Spleen (tissue), 7 donors: Measurements from ENCODE around the gene CHM.

Experiments used
- POLR2A ChIP-seq, 3 donors: fragments of 450-650 bp; IDR thresholded peaks; one replicate each; pipeline ENCODE4 v1.5.1; 2017; ENCODE audit warnings: antibody characterized with exemption in 3 of 3, mild to moderate bottlenecking in 1 of 3
- POLR2AphosphoS5 ChIP-seq, 3 donors: sonication (generic); formaldehyde crosslinking; IDR thresholded peaks; one replicate each; pipeline ENCODE4 v1.5.1; 2017; ENCODE audit warnings: antibody characterized with exemption in 3 of 3
- TF ChIP-seq, protein P1 (sequence below), 11 experiments: fragments of 200-600 bp in 7 of 11; fragments of 450-650 bp in 4 of 11; sonication (generic) in 4 of 11; IDR thresholded peaks in 8 of 11; conservative IDR thresholded peaks in 3 of 11; 1 replicate in 7 of 11; 2 replicates in 4 of 11; pipeline versions ENCODE4 v1.4.0 to v1.8.0; 2016 to 2021; ENCODE audit warnings: antibody characterized with exemption in 11 of 11, inconsistent platforms in 4 of 11, mild to moderate bottlenecking in 1 of 11
- donor health status: DM: no; HTN: no; CAD: no; lungs with moderate emphysema.
- donor health status: DM: no; HTN: no; CAD: no.
- donor health status: DM: no; HTN: no; CAD: no.

DNA sequence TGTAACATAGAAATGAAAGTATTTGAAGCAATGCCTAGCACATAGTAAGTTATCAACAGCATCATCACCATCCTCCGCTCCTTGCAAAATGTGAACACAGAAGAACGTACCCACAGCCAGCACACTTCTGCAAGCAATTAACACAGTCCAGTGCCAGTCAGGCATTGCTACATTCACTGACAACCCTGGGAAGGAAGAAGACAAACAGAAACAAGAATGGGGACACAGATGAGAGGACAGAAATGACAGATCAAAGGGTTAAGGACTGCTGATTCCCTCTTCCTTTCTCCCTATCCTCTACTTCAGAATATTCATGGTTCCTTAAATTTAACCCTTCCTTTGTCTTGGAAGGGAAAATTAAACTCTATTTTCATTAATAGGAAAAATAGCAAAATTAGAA lies 53.1 kb downstream of the CHM start:
- TF ChIP-seq, protein P1, sequence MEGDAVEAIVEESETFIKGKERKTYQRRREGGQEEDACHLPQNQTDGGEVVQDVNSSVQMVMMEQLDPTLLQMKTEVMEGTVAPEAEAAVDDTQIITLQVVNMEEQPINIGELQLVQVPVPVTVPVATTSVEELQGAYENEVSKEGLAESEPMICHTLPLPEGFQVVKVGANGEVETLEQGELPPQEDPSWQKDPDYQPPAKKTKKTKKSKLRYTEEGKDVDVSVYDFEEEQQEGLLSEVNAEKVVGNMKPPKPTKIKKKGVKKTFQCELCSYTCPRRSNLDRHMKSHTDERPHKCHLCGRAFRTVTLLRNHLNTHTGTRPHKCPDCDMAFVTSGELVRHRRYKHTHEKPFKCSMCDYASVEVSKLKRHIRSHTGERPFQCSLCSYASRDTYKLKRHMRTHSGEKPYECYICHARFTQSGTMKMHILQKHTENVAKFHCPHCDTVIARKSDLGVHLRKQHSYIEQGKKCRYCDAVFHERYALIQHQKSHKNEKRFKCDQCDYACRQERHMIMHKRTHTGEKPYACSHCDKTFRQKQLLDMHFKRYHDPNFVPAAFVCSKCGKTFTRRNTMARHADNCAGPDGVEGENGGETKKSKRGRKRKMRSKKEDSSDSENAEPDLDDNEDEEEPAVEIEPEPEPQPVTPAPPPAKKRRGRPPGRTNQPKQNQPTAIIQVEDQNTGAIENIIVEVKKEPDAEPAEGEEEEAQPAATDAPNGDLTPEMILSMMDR (IDR thresholded peaks at IDR 0.05 in 8 of 11, conservative IDR thresholded peaks at IDR 0.05 in 3 of 11), result no peak
- TF ChIP-seq POLR2A (IDR thresholded peaks at IDR 0.05) (no peak), POLR2AphosphoS5 (IDR thresholded peaks at IDR 0.05) (no peak)
